Measurements from ENCODE around the gene PAPOLB. TPM values are rescaled to one million over a fixed set of nuclear protein-coding genes. Genes with fewer than 3 reads are reported as not detected.

Gene PAPOLB
- polyA plus RNA-seq, 2 of the 4 experiments (the other 2 are of a cell fraction) = not detected

DNA sequence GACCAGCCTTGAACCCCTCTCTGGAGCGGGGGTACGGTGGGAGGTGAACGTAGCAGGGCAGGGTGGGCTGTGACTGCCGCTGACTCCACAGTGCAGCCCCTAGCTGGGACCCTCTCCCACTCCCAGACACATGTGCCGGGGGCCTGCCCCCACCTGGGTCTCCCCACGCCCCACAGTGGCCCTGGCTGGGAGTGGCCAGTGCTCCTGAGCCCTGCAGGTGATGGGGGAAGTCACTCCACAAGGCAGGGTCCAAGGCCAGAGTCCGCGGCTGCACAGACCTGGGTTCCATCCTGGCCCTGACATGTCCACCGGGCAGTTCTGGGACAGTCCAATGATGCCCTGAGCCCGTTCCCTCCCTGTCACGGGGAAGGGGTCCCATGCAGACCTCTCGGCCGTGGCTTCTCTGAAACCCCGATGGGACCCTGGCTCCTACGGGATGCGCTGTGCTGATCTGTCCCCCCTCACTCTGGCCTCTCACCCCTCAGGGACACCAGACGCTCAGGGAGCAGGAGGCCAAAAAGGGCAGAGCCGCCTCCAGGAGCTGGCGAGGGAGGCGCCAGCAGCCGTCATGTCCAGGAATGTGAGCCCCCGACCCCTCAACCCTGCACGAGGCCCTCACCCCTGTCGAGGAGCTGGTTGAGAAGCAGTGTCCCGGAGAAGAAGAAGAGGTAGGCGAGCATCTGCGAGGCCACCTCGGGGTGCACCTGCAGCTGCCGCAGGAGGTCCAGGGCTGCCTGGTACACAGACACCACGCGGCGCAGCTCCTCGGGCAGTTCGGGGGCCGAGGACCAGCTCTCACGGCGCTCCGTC is 46.0 kb downstream of the PAPOLB start (continued):
- TF ChIP-seq RAD21 (conservative IDR thresholded peaks at IDR 0.05 in 1 of 2, IDR thresholded peaks at IDR 0.05 in 1 of 2) (no peak), EHF (CRISPR knock-in tag; IDR thresholded peaks at IDR 0.05) (no peak), HEYL (CRISPR knock-in tag; IDR thresholded peaks at IDR 0.05) (no peak)

- no peaks in the 10 kb centered on the region for H3K9me3 ChIP-seq
- 85% methylated on average over 9 of the region's 14 CpGs for WGBS (ENCODE audit: missing lambda C conversion rate)
- DNase-seq (ENCODE audit: low read depth in 1 of 2, low spot score in 1 of 2) (no peak), ATAC-seq (no peak), FAIRE-seq (no peak)
- H3K4me2 ChIP-seq = no peak overlapping the region
- ChIA-PET POLR2A (interaction anchor here (0.6 kb wide), 1 partner anchor 153 kb away, joined by 9 read pairs; no protein-coding TSS in a partner anchor), CTCF (interaction anchor here (1.5 kb wide), 1 partner anchor 16 kb away, joined by 6 read pairs; no protein-coding TSS in a partner anchor)
- TF ChIP-seq SMC3 (IDR thresholded peaks at IDR 0.05) = no peak
- no peak for TF ChIP-seq HEYL (CRISPR knock-in tag; IDR thresholded peaks at IDR 0.05)
- TF ChIP-seq CEBPB (IDR thresholded peaks at IDR 0.05) = no peak
- TF ChIP-seq RAD21 (conservative IDR thresholded peaks at IDR 0.05 in 1 of 2, IDR thresholded peaks at IDR 0.05 in 1 of 2) = no peak
- TF ChIP-seq TP53 (CRISPR knock-in tag; IDR thresholded peaks at IDR 0.05) = no peak
- no peak for TF ChIP-seq CTCF (IDR thresholded peaks at IDR 0.05)
- no peak for TF ChIP-seq NR3C1 (IDR thresholded peaks at IDR 0.05)
- TF ChIP-seq MAFK (IDR thresholded peaks at IDR 0.05; ENCODE audit: partially characterized antibody) = no peak
- TF ChIP-seq HOXA7 (CRISPR knock-in tag; IDR thresholded peaks at IDR 0.05) = no peak
- no peak for TF ChIP-seq MYC (IDR thresholded peaks at IDR 0.05; ENCODE audit: borderline replicate concordance, low read length)
- H3K27ac ChIP-seq = no peak overlapping the region
- H3K4me1 ChIP-seq = no peaks in the 10 kb centered on the region
- no peak overlapping the region for H3K4me3 ChIP-seq
Observed at GRCh38 chr7:4815121-4815520, 46.7 kb downstream of the PAPOLB start.

GRCh38 chr7:4814433-4814832 is 47.4 kb downstream of the PAPOLB start:
- no peak overlapping the region for H3K27ac ChIP-seq
- H3K4me3 ChIP-seq = no peak overlapping the region
- FAIRE-seq = no peak
- H3K4me2 ChIP-seq = no peak overlapping the region
- no peaks in the 10 kb centered on the region for H3K4me1 ChIP-seq
- no peak for DNase-seq (ENCODE audit: low read depth in 1 of 2, low spot score in 1 of 2)
- ChIA-PET POLR2A (no interaction called here), CTCF (interaction anchor here (1.5 kb wide), 1 partner anchor 16 kb away, joined by 6 read pairs; no protein-coding TSS in a partner anchor)
- TF ChIP-seq BHLHE40 (IDR thresholded peaks at IDR 0.05; ENCODE audit: low read depth, low read length) (no peak), MAFK (IDR thresholded peaks at IDR 0.05; ENCODE audit: partially characterized antibody) (no peak), ZC3H11A (IDR thresholded peaks at IDR 0.05) (no peak), SMC3 (IDR thresholded peaks at IDR 0.05) (no peak), JUN (IDR thresholded peaks at IDR 0.05) (no peak), ESRRA (IDR thresholded peaks at IDR 0.05; ENCODE audit: borderline replicate concordance, low read length) (no peak), EP300 (IDR thresholded peaks at IDR 0.05) (no peak), MAZ (IDR thresholded peaks at IDR 0.05; ENCODE audit: borderline replicate concordance, low read depth, low read length) (no peak), MAX (IDR thresholded peaks at IDR 0.05) (no peak), RARB (CRISPR knock-in tag; IDR thresholded peaks at IDR 0.05) (no peak), FOXS1 (CRISPR knock-in tag; IDR thresholded peaks at IDR 0.05) (no peak), ZFP36 (IDR thresholded peaks at IDR 0.05; ENCODE audit: borderline replicate concordance, partially characterized antibody) (no peak)
- TF ChIP-seq, protein P1, sequence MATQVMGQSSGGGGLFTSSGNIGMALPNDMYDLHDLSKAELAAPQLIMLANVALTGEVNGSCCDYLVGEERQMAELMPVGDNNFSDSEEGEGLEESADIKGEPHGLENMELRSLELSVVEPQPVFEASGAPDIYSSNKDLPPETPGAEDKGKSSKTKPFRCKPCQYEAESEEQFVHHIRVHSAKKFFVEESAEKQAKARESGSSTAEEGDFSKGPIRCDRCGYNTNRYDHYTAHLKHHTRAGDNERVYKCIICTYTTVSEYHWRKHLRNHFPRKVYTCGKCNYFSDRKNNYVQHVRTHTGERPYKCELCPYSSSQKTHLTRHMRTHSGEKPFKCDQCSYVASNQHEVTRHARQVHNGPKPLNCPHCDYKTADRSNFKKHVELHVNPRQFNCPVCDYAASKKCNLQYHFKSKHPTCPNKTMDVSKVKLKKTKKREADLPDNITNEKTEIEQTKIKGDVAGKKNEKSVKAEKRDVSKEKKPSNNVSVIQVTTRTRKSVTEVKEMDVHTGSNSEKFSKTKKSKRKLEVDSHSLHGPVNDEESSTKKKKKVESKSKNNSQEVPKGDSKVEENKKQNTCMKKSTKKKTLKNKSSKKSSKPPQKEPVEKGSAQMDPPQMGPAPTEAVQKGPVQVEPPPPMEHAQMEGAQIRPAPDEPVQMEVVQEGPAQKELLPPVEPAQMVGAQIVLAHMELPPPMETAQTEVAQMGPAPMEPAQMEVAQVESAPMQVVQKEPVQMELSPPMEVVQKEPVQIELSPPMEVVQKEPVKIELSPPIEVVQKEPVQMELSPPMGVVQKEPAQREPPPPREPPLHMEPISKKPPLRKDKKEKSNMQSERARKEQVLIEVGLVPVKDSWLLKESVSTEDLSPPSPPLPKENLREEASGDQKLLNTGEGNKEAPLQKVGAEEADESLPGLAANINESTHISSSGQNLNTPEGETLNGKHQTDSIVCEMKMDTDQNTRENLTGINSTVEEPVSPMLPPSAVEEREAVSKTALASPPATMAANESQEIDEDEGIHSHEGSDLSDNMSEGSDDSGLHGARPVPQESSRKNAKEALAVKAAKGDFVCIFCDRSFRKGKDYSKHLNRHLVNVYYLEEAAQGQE (IDR thresholded peaks at IDR 0.05) = no peak
- WGBS (ENCODE audit: missing lambda C conversion rate) = 83% methylated on average over 14 of the region's 14 CpGs
- H3K9me3 ChIP-seq = no peaks in the 10 kb centered on the region
- no peak for ATAC-seq

Measured in A549 (cell line).